Prostate gland (tissue), 2 donors: ENCODE measurements around the gene GAB3. TPM values are rescaled to one million over a fixed set of nuclear protein-coding genes. Genes with fewer than 3 reads are reported as not detected.

Experiments used
- DNase-seq: peaks from one replicate; pipeline ENCODE4 v3.0.0-alpha.2; 2019; ENCODE audit warnings: low spot score
- H3K27ac ChIP-seq, 2 donors: fragments of 200-600 bp; sonication (generic); 2 replicates each; pipeline ENCODE4 v1.5.1; 2017 to 2019
- H3K27me3 ChIP-seq: fragments of 200-600 bp; sonication (generic); replicated peaks from 2 replicates; pipeline ENCODE4 v1.5.1; 2019; ENCODE audit not compliant: insufficient read depth
- H3K36me3 ChIP-seq, 2 donors: fragments of 200-600 bp; sonication (generic); 1 replicate in 1 of 2; 2 replicates in 1 of 2; pipeline versions ENCODE4 v1.5.1 to v1.8.1; 2017 to 2019
- H3K4me1 ChIP-seq: fragments of 200-600 bp; sonication (generic); replicated peaks from 2 replicates; pipeline ENCODE4 v1.5.1; 2019
- H3K4me3 ChIP-seq, 2 donors: fragments of 200-600 bp; sonication (generic); 2 replicates each; pipeline ENCODE4 v1.5.1; 2017 to 2019
- H3K9me3 ChIP-seq: fragments of 200-600 bp; sonication (generic); 2 replicates; pipeline ENCODE4 v1.5.1; 2017
- CTCF ChIP-seq, 4 experiments: fragments of 200-600 bp in 2 of 4; fragments of 450-650 bp in 2 of 4; sonication (generic) in 2 of 4; IDR thresholded peaks; 1 replicate in 3 of 4; 2 replicates in 1 of 4; pipeline ENCODE4 v1.5.1; 2016 to 2019; ENCODE audit warnings: antibody characterized with exemption in 4 of 4, mild to moderate bottlenecking in 2 of 4, moderate library complexity in 2 of 4
- POLR2A ChIP-seq: fragments of 450-650 bp; IDR thresholded peaks from one replicate; pipeline ENCODE4 v1.6.1; 2016; ENCODE audit warnings: antibody characterized with exemption, mild to moderate bottlenecking
- POLR2AphosphoS5 ChIP-seq: sonication (generic); formaldehyde crosslinking; IDR thresholded peaks from one replicate; pipeline ENCODE4 v1.6.1; 2017; ENCODE audit warnings: antibody characterized with exemption
- WGBS: methylation state at CpG from one replicate; pipeline ENCODE4 v1.1.5; 2018; 5-methylcytosine and 5-hydroxymethylcytosine counted together
- intact Hi-C: fragments of 100-400 bp; cut with DNase I; formaldehyde crosslinking; loops from one replicate; pipeline ENCODE4 v1.14.2; 2022
- total RNA-seq, 2 donors: library from RNA; depleted of rRNA; stranded (reverse); fragments of >200 nt; gene quantifications; one replicate each; pipeline ENCODE4 v1.1.0, GENCODE V29; 2016

The GAB3 gene
- total RNA-seq, 2 donors from 2014 or later, result 1.5 to 12.8 TPM

GRCh38 chrX:154780968-154781367 lies 30.1 kb upstream of the GAB3 start:
- intact Hi-C loops, result no loop called here
- no peaks in the 10 kb centered on the region for H3K27me3 ChIP-seq
- H3K4me1 ChIP-seq, result no peaks in the 10 kb centered on the region
- TF ChIP-seq CTCF (IDR thresholded peaks at IDR 0.05) (no peak), POLR2AphosphoS5 (no peak)
- WGBS, result 91% methylated on average over 9 of the region's 9 CpGs
- DNase-seq, result no peak
- H3K36me3 ChIP-seq, result no peaks in the 10 kb centered on the region
- H3K4me3 ChIP-seq, result no peak overlapping the region
- H3K9me3 ChIP-seq, result no peaks in the 10 kb centered on the region
- no peak overlapping the region for H3K27ac ChIP-seq

DNA sequence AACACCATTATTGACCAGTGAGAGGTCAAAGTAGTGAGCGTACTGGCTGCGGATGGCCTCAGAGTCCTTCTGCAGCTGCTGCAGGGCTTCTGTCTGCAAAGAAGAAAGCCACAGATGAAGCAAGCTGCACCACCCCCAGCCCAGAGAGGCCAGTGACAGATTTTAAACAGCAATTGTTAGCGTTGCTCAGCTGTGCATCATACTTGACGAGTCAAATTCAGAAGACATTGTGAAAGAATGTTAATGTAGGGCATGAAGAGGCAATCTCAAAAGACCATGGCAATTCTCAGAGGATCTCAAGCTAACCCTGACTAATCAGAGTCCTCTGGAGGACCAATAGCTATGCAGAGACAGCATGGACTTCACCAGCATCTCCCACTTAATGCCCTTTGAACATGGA lies 28.4 kb upstream of the GAB3 start:
- Histone ChIP-seq H3K9me3 (no peaks in the 10 kb centered on the region), H3K36me3 (no peaks in the 10 kb centered on the region), H3K4me3 (no peak overlapping the region), H3K27me3 (no peaks in the 10 kb centered on the region), H3K27ac (no peak overlapping the region), H3K4me1 (no peaks in the 10 kb centered on the region)
- 96% methylated on average over 4 of the region's 4 CpGs for WGBS
- TF ChIP-seq POLR2A (no peak), CTCF (IDR thresholded peaks at IDR 0.05) (no peak), POLR2AphosphoS5 (no peak)
- DNase-seq, result no peak
- intact Hi-C loops, result no loop called here

DNA sequence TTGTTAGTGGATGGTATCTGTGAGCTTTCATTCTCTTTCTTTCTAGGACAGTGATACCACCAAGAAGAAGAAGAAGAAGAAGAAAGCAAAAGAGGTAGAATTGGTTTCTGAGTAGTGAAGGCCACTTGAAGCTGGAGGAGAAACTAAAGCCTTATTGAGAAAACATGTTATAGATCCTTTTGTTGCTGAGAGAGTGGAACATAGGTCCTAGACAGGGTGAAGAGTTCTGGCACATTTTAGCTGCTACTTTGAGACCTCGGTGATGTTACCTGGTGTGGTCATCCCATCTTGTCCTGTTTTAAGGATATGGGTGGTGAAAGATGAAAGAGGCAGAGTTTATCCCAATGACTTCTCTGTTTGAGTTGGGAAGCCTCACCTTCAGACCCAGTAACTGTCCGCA lies 25.9 kb upstream of the GAB3 start:
- H3K4me3 ChIP-seq, result no peak overlapping the region
- H3K9me3 ChIP-seq, result no peaks in the 10 kb centered on the region
- H3K27ac ChIP-seq, result no peak overlapping the region
- H3K36me3 ChIP-seq, result no peaks in the 10 kb centered on the region
- WGBS, result 89% methylated on average over 2 of the region's 2 CpGs
- TF ChIP-seq CTCF (IDR thresholded peaks at IDR 0.05) (no peak), POLR2A (no peak), POLR2AphosphoS5 (no peak)
- no peaks in the 10 kb centered on the region for H3K4me1 ChIP-seq
- intact Hi-C loops, result no loop called here
- DNase-seq, result no peak
- no peaks in the 10 kb centered on the region for H3K27me3 ChIP-seq

- Histone ChIP-seq H3K9me3 (no peaks in the 10 kb centered on the region), H3K27ac (no peak overlapping the region), H3K36me3 (no peaks in the 10 kb centered on the region), H3K4me1 (no peaks in the 10 kb centered on the region), H3K4me3 (no peak overlapping the region), H3K27me3 (no peaks in the 10 kb centered on the region)
- intact Hi-C loops, result no loop called here
- WGBS, result 83% methylated on average over 14 of the region's 15 CpGs
- DNase-seq, result no peak
- TF ChIP-seq POLR2A, result no peak
- no peak for TF ChIP-seq POLR2AphosphoS5
- TF ChIP-seq CTCF (IDR thresholded peaks at IDR 0.05), result no peak
Observed at GRCh38 chrX:154775419-154776349, 24.8 kb upstream of the GAB3 start.

DNA sequence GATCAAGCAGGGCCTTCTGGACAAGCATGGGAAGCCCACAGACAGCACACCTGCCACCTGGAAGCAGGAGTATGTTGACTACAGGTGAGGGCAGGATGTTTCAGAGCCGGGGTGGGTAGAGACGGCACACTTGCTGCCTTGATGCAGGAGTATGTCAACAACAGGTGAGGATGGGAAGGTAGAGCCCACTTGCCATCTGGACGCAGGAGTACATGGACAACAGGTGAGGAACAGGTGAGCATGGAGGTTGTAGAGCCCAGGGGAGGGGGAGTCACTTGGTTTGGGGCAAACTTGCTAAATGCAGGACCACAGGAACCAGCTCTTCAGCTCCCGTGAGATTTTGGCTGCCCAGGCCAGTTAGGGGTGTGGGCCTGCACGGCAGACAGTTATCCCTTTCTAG lies 23.7 kb upstream of the GAB3 start:
- Histone ChIP-seq H3K4me1 (no peaks in the 10 kb centered on the region), H3K9me3 (no peaks in the 10 kb centered on the region), H3K4me3 (no peak overlapping the region), H3K27ac (no peak overlapping the region), H3K36me3 (no peaks in the 10 kb centered on the region), H3K27me3 (no peaks in the 10 kb centered on the region)
- 81% methylated on average over 5 of the region's 5 CpGs for WGBS
- intact Hi-C loops, result no loop called here
- DNase-seq, result no peak
- TF ChIP-seq POLR2A (no peak), CTCF (IDR thresholded peaks at IDR 0.05) (no peak)
